Pons (tissue), 1 donor: Measurements from ENCODE around the gene RABGAP1L.
"Not testable (repeated sequence)": the region's sequence is repeated elsewhere in the genome, so short reads cannot be mapped to it uniquely, and the experiment has no call there.

Experiments
- DNase-seq: peaks from one replicate; pipeline ENCODE4 v3.0.0-alpha.2; 2016; ENCODE audit warnings: low spot score

The RABGAP1L gene

GRCh38 chr1:174364996-174365736, 205.8 kb downstream of the RABGAP1L start:
- DNase-seq: peak; percentile 96

- DNase-seq: peak; percentile 81
These were observed 207.6 kb downstream of the RABGAP1L start for GRCh38 chr1:174366946-174367345.

GRCh38 chr1:174367892-174368291, 208.6 kb downstream of the RABGAP1L start:
- peak; percentile 34 for DNase-seq

GRCh38 chr1:174376030-174376429, 216.7 kb downstream of the RABGAP1L start:
- DNase-seq: no peak

- no peak for DNase-seq
These were observed 232.4 kb downstream of the RABGAP1L start for GRCh38 chr1:174391716-174392115.

- no peak for DNase-seq
These were observed 234.6 kb downstream of the RABGAP1L start for GRCh38 chr1:174393885-174394284.

- DNase-seq: no peak
These were observed 237.9 kb downstream of the RABGAP1L start for GRCh38 chr1:174397261-174397660.

- no peak for DNase-seq
These were observed 238.9 kb downstream of the RABGAP1L start for GRCh38 chr1:174398246-174398645.

- no peak for DNase-seq
These were observed 239.9 kb downstream of the RABGAP1L start for GRCh38 chr1:174399211-174399610.

- no peak for DNase-seq
These were observed 241.8 kb downstream of the RABGAP1L start for GRCh38 chr1:174401075-174401474.

- no peak for DNase-seq
These were observed 245.9 kb downstream of the RABGAP1L start for GRCh38 chr1:174405219-174405618.

GRCh38 chr1:174406421-174406820, 247.1 kb downstream of the RABGAP1L start:
- no peak for DNase-seq

- DNase-seq: no peak
These were observed 248.3 kb downstream of the RABGAP1L start for GRCh38 chr1:174407665-174408064.

GRCh38 chr1:174408146-174408545, 248.8 kb downstream of the RABGAP1L start:
- DNase-seq: no peak

- DNase-seq: not testable (repeated sequence)
These were observed 250.5 kb downstream of the RABGAP1L start for GRCh38 chr1:174409801-174410200.

GRCh38 chr1:174413632-174414031, 254.3 kb downstream of the RABGAP1L start:
- DNase-seq: peak; percentile 26

- DNase-seq: no peak
These were observed 254.9 kb downstream of the RABGAP1L start for GRCh38 chr1:174414203-174414602.

GRCh38 chr1:174415506-174415905, 256.2 kb downstream of the RABGAP1L start:
- no peak for DNase-seq

- no peak for DNase-seq
These were observed 258.6 kb downstream of the RABGAP1L start for GRCh38 chr1:174417921-174418320.

GRCh38 chr1:174425121-174425520, 265.8 kb downstream of the RABGAP1L start:
- no peak for DNase-seq

GRCh38 chr1:174426153-174426552, 266.8 kb downstream of the RABGAP1L start:
- DNase-seq: no peak

GRCh38 chr1:174428033-174428432, 268.7 kb downstream of the RABGAP1L start:
- no peak for DNase-seq

- DNase-seq: no peak
These were observed 269.4 kb downstream of the RABGAP1L start for GRCh38 chr1:174428739-174429138.

- no peak for DNase-seq
These were observed 274.1 kb downstream of the RABGAP1L start for GRCh38 chr1:174433451-174433850.
